ENCODE results near the gene NEDD4L. TPM values are rescaled to one million over a fixed set of nuclear protein-coding genes. Genes with fewer than 3 reads are reported as not detected.

The NEDD4L gene
- total and polyA plus RNA-seq, 5 donors from 2014 or later = 4.4 to 19.6 (median 7.8) TPM

DNA sequence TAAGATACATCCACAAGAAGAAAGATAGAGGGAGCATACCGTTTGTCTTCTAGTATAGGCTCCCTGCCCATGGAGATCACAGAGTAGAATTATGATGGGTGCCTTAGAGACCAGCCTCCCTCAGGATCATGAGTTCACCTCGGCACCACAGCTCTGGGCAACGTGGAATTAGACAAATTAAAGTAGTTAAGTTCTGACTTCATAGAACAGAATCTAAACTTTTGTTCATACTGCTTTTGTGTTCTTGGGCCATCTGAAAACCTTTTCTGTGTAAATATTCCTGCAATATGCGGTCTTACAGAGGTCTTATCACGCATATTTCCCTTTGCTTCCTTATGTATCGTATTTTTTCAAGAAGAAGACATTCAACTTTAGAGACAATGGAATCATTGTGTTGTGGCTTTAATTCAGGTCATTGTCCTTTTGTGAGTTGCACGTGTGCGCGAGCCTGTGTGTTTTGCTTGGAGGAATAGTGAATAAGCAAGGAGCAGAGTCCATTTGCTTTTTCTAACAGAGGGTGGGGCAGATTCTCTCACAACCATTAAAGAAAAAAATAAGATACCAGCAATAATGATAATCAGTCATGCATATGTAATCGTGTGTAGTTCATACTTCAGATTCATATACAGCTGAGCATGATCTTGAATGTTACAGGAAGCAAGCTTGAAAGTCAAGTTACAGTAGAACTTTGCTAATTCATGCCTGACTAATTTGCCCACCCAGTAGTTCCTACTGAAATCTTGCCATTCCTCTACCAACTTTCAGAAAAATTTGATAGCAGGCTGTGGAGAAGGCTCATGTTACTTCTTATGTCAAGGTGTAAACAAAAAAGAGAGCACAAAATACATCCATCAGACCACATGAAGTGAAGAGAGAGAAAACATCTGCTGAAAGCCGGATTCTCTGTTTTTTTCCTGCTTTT, 243.6 kb downstream of the NEDD4L start:
- H3K27me3 Mint-ChIP-seq = no peaks in the 10 kb centered on the region
- Histone ChIP-seq H3K4me3 (ENCODE audit: low read depth, low read length) (no peak overlapping the region), H3K36me3 (ENCODE audit: control insufficient read depth, insufficient read depth, low read length) (no peaks in the 10 kb centered on the region), H3K9me3 (ENCODE audit: control insufficient read depth in 2 of 2, low read length in 2 of 2) (no peaks in the 10 kb centered on the region), H3K27ac (ENCODE audit: insufficient read depth, low read length, poor library complexity, severe bottlenecking) (no peak overlapping the region), H3K4me1 (ENCODE audit: control insufficient read depth, insufficient read depth, low read length, poor library complexity, severe bottlenecking) (peaks cover 7% of the 10 kb centered on the region), H3K27me3 (ENCODE audit: control insufficient read depth, insufficient read depth, low read length) (no peaks in the 10 kb centered on the region)
- no peaks in the 10 kb centered on the region for H3K36me3 Mint-ChIP-seq
- no peak for DNase-seq
- ATAC-seq (ENCODE audit: low read depth in 2 of 2) = no peak
- peaks cover 0 to 21% (median 6%) of the 10 kb centered on the region in 4 donors for H3K4me1 Mint-ChIP-seq
- H3K27ac Mint-ChIP-seq = no peak overlapping the region
- H3K4me3 Mint-ChIP-seq = no peak overlapping the region
- H3K9me3 Mint-ChIP-seq = no peaks in the 10 kb centered on the region

DNA sequence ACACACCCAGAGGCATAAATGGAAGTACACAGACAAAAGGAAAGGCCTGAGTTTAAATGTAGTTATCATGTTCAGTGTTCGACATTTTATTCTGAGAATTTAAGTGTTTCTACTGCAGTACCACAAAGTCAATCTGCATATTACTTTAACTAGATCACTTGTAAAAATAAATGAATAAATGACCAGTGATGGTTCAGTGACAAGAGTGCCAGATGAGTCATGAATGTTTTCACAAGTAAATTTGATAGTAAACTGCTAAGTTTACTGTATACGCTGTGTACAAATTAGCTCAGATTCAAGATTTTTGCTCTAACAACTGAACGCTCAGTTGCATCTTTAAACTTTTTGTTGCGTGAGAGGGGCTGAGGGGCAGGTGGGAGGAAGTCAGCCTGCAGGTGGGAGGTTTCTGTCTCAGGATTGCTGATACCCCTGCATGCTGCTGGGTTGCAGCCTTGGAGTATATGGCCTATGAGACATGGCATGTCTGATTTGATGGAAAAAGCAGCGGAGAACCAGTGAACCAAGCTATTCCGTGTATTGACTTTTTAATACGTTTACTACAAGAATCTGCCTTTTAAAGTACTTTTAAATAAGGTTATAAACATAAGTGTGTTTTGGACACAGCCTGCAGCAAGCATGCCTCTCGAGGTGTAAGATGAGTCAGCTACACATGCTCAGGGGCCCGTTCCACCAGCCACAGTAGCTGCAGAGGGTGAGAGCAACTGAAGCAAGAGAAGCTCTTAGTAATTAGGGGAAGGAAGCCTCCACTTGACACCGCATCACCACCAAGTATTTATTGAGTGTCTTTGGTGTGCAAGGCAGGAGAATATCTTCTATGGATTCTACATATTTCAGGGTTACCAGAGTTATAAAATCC, 245.1 kb downstream of the NEDD4L start:
- Mint-ChIP-seq H3K4me3 (peak overlapping the region in 1 of 4 donors; percentile 20), H3K4me1 (peaks cover 0 to 21% (median 6%) of the 10 kb centered on the region in 4 donors), H3K9me3 (no peaks in the 10 kb centered on the region), H3K27ac (peak overlapping the region in 2 of 3 donors; percentile 55 to 91), H3K27me3 (no peaks in the 10 kb centered on the region), H3K36me3 (no peaks in the 10 kb centered on the region)
- Histone ChIP-seq H3K9me3 (ENCODE audit: control insufficient read depth in 2 of 2, low read length in 2 of 2) (no peaks in the 10 kb centered on the region), H3K36me3 (ENCODE audit: control insufficient read depth, insufficient read depth, low read length) (no peaks in the 10 kb centered on the region), H3K4me3 (ENCODE audit: low read depth, low read length) (no peak overlapping the region), H3K27me3 (ENCODE audit: control insufficient read depth, insufficient read depth, low read length) (no peaks in the 10 kb centered on the region), H3K27ac (ENCODE audit: insufficient read depth, low read length, poor library complexity, severe bottlenecking) (peak overlapping the region; percentile 34), H3K4me1 (ENCODE audit: control insufficient read depth, insufficient read depth, low read length, poor library complexity, severe bottlenecking) (peaks cover 7% of the 10 kb centered on the region)
- ATAC-seq (ENCODE audit: low read depth in 2 of 2) (peak; percentile 61 to 74), DNase-seq (peak in 2 of 3 donors; percentile 9 to 11)

DNA sequence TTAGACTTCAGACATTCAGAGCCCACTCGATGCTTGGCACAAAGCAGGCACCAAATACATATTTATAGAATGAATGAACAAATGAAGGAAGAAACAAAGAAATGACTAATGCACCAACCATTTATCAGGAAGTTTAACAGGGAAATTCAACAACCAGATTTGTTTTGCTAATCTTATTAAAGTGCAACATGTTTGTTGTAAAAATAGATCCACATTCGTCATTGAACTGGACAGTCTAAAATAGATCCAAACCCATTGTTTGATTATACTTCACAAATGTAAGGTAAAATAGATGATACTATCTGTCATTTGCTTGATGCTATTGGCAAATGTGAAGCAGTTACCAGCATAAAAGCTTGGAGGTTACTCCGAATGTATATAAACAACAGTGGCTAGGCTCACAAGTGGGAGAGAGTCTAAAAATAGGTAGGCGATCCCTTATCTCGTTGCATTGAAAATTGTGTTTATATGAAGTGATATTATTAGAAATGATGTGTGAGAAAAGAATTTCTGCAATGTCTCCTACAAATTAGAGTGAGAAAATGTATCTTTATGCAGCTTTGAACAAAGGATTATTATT, 246.2 kb downstream of the NEDD4L start:
- Histone ChIP-seq H3K9me3 (ENCODE audit: control insufficient read depth in 2 of 2, low read length in 2 of 2) (no peaks in the 10 kb centered on the region), H3K27me3 (ENCODE audit: control insufficient read depth, insufficient read depth, low read length) (no peaks in the 10 kb centered on the region), H3K27ac (ENCODE audit: insufficient read depth, low read length, poor library complexity, severe bottlenecking) (no peak overlapping the region), H3K36me3 (ENCODE audit: control insufficient read depth, insufficient read depth, low read length) (no peaks in the 10 kb centered on the region), H3K4me3 (ENCODE audit: low read depth, low read length) (no peak overlapping the region), H3K4me1 (ENCODE audit: control insufficient read depth, insufficient read depth, low read length, poor library complexity, severe bottlenecking) (peaks cover 7% of the 10 kb centered on the region)
- no peak overlapping the region for H3K27ac Mint-ChIP-seq
- ATAC-seq (ENCODE audit: low read depth in 2 of 2) = no peak
- no peaks in the 10 kb centered on the region for H3K36me3 Mint-ChIP-seq
- peaks cover 0 to 23% (median 6%) of the 10 kb centered on the region in 4 donors for H3K4me1 Mint-ChIP-seq
- no peaks in the 10 kb centered on the region for H3K27me3 Mint-ChIP-seq
- no peaks in the 10 kb centered on the region for H3K9me3 Mint-ChIP-seq
- no peak overlapping the region for H3K4me3 Mint-ChIP-seq
- no peak for DNase-seq

- Histone ChIP-seq H3K27ac (ENCODE audit: insufficient read depth, low read length, poor library complexity, severe bottlenecking) (no peak overlapping the region), H3K27me3 (ENCODE audit: control insufficient read depth, insufficient read depth, low read length) (no peaks in the 10 kb centered on the region), H3K36me3 (ENCODE audit: control insufficient read depth, insufficient read depth, low read length) (no peaks in the 10 kb centered on the region), H3K4me1 (ENCODE audit: control insufficient read depth, insufficient read depth, low read length, poor library complexity, severe bottlenecking) (peaks cover 7% of the 10 kb centered on the region), H3K9me3 (ENCODE audit: control insufficient read depth in 2 of 2, low read length in 2 of 2) (no peaks in the 10 kb centered on the region), H3K4me3 (ENCODE audit: low read depth, low read length) (no peak overlapping the region)
- no peak for DNase-seq
- Mint-ChIP-seq H3K4me3 (no peak overlapping the region), H3K27me3 (no peaks in the 10 kb centered on the region), H3K27ac (no peak overlapping the region), H3K36me3 (no peaks in the 10 kb centered on the region), H3K4me1 (peaks cover 0 to 25% (median 6%) of the 10 kb centered on the region in 4 donors), H3K9me3 (no peaks in the 10 kb centered on the region)
- ATAC-seq (ENCODE audit: low read depth in 2 of 2) = no peak
These were observed 247.1 kb downstream of the NEDD4L start for GRCh38 chr18:58291131-58291530.

GRCh38 chr18:58292638-58293037, 248.6 kb downstream of the NEDD4L start:
- H3K36me3 Mint-ChIP-seq = no peaks in the 10 kb centered on the region
- Histone ChIP-seq H3K27ac (ENCODE audit: insufficient read depth, low read length, poor library complexity, severe bottlenecking) (no peak overlapping the region), H3K4me3 (ENCODE audit: low read depth, low read length) (no peak overlapping the region), H3K36me3 (ENCODE audit: control insufficient read depth, insufficient read depth, low read length) (no peaks in the 10 kb centered on the region), H3K27me3 (ENCODE audit: control insufficient read depth, insufficient read depth, low read length) (no peaks in the 10 kb centered on the region), H3K4me1 (ENCODE audit: control insufficient read depth, insufficient read depth, low read length, poor library complexity, severe bottlenecking) (peaks cover 16% of the 10 kb centered on the region), H3K9me3 (ENCODE audit: control insufficient read depth in 2 of 2, low read length in 2 of 2) (no peaks in the 10 kb centered on the region)
- ATAC-seq (ENCODE audit: low read depth in 2 of 2) (no peak), DNase-seq (no peak)
- peak overlapping the region in 1 of 4 donors; percentile 22 for H3K4me3 Mint-ChIP-seq
- no peaks in the 10 kb centered on the region for H3K27me3 Mint-ChIP-seq
- H3K9me3 Mint-ChIP-seq = no peaks in the 10 kb centered on the region
- H3K27ac Mint-ChIP-seq = no peak overlapping the region
- H3K4me1 Mint-ChIP-seq = peaks cover 5 to 30% (median 12%) of the 10 kb centered on the region in 4 donors

- peak; percentile 76 to 77 for ATAC-seq (ENCODE audit: low read depth in 2 of 2)
- no peaks in the 10 kb centered on the region for H3K36me3 Mint-ChIP-seq
- DNase-seq = peak in 2 of 3 donors; percentile 38 to 51
- H3K27ac Mint-ChIP-seq = peak overlapping the region in 2 of 3 donors; percentile 46 to 87
- Histone ChIP-seq H3K36me3 (ENCODE audit: control insufficient read depth, insufficient read depth, low read length) (no peaks in the 10 kb centered on the region), H3K4me1 (ENCODE audit: control insufficient read depth, insufficient read depth, low read length, poor library complexity, severe bottlenecking) (peaks cover 23% of the 10 kb centered on the region), H3K27ac (ENCODE audit: insufficient read depth, low read length, poor library complexity, severe bottlenecking) (peak overlapping the region; percentile 48), H3K27me3 (ENCODE audit: control insufficient read depth, insufficient read depth, low read length) (no peaks in the 10 kb centered on the region), H3K9me3 (ENCODE audit: control insufficient read depth in 2 of 2, low read length in 2 of 2) (no peaks in the 10 kb centered on the region), H3K4me3 (ENCODE audit: low read depth, low read length) (no peak overlapping the region)
- H3K4me1 Mint-ChIP-seq = peaks cover 5 to 27% (median 12%) of the 10 kb centered on the region in 4 donors
- peaks cover 0 to 2% (median 0%) of the 10 kb centered on the region in 7 donors for H3K9me3 Mint-ChIP-seq
- no peaks in the 10 kb centered on the region for H3K27me3 Mint-ChIP-seq
- H3K4me3 Mint-ChIP-seq = peak overlapping the region in 1 of 4 donors; percentile 25
These were observed 253.2 kb downstream of the NEDD4L start for GRCh38 chr18:58297198-58297597.

All from CD4-positive, CD25-positive, alpha-beta regulatory T cell (primary cell).